B cell (primary cell): ENCODE measurements around the gene SNPH. TPM values are rescaled to one million over a fixed set of nuclear protein-coding genes. Genes with fewer than 3 reads are reported as not detected.

Source experiments
- ATAC-seq: fragments of 200-7000 bp; cut with Tn5 transposase; one replicate; pipeline ENCODE4 v1.10.0; 2021; ENCODE audit warnings: low read depth, mild to moderate bottlenecking, moderate number of reproducible peaks, moderate library complexity
- CTCF ChIA-PET: fragments of 350-600 bp; sonication (Branson Sonifier 250); formaldehyde crosslinking; loops from one replicate; lab custom pipeline; 2021; ENCODE audit warnings: antibody characterized with exemption, inconsistent platforms; lab: Charles Lee
- POLR2A ChIA-PET: fragments of 350-600 bp; sonication (Branson Sonifier 250); formaldehyde crosslinking; loops from one replicate; lab custom pipeline; 2021; ENCODE audit warnings: antibody characterized with exemption; lab: Charles Lee
- DNase-seq: peaks from one replicate; pipeline ENCODE4 v3.0.0; 2013
- H2AFZ ChIP-seq: 2 replicates; pipeline ENCODE4 v1.6.1; 2012; ENCODE audit warnings: mild to moderate bottlenecking, low read depth, low read length; ENCODE audit not compliant: insufficient read depth, poor library complexity, severe bottlenecking
- H3K27ac ChIP-seq, 2 donors: 1 replicate in 1 of 2; 2 replicates in 1 of 2; pipeline ENCODE4 v1.5.1; 2012 to 2013; ENCODE audit warnings: low read length in 2 of 2, mild to moderate bottlenecking in 2 of 2, moderate library complexity in 1 of 2
- H3K27me3 ChIP-seq, 4 experiments: fragments of 200-600 bp in 1 of 4; sonication (generic) in 1 of 4; replicated peaks in 1 of 4; 1 replicate in 2 of 4; 2 replicates in 2 of 4; pipeline versions ENCODE4 v1.6.1 to v1.7.0; 2013 to 2016; ENCODE audit warnings: low read length in 3 of 4, mild to moderate bottlenecking in 2 of 4, mixed read lengths in 1 of 4, moderate library complexity in 1 of 4; ENCODE audit not compliant: insufficient read depth in 4 of 4, control insufficient read depth in 3 of 4; ENCODE audit errors: control extremely low read depth in 1 of 4
- H3K36me3 ChIP-seq, 2 experiments: replicated peaks in 1 of 2; 1 replicate in 1 of 2; 2 replicates in 1 of 2; pipeline versions ENCODE4 v1.6.1 to v1.7.1; 2013; ENCODE audit warnings: low read length in 1 of 2; ENCODE audit not compliant: insufficient read depth in 2 of 2, control insufficient read depth in 1 of 2; ENCODE audit errors: control extremely low read depth in 1 of 2, extremely low read depth in 1 of 2
- H3K4me1 ChIP-seq, 2 donors: fragments of 200-600 bp in 1 of 2; sonication (generic) in 1 of 2; 1 replicate in 1 of 2; 2 replicates in 1 of 2; pipeline versions ENCODE4 v1.5.1 to v1.6.1; 2013 to 2017; ENCODE audit warnings: low read length in 2 of 2; ENCODE audit not compliant: control insufficient read depth in 2 of 2, insufficient read depth in 2 of 2
- H3K4me2 ChIP-seq: replicated peaks from 2 replicates; pipeline ENCODE3; 2012; ENCODE audit warnings: mild to moderate bottlenecking, low read depth, low read length; ENCODE audit not compliant: poor library complexity, severe bottlenecking
- H3K4me3 ChIP-seq, 5 experiments: fragments of 200-600 bp in 1 of 5; sonication (generic) in 1 of 5; 1 replicate in 3 of 5; 2 replicates in 2 of 5; pipeline versions ENCODE4 v1.5.1 to v1.7.0; 2011 to 2016; ENCODE audit warnings: low read length in 4 of 5, mild to moderate bottlenecking in 4 of 5, low read depth in 2 of 5, control low read depth in 1 of 5, moderate library complexity in 1 of 5; ENCODE audit not compliant: insufficient read depth in 1 of 5; ENCODE audit errors: control extremely low read depth in 1 of 5, extremely low read depth in 1 of 5
- H3K79me2 ChIP-seq: fragments of 200-600 bp; sonication (generic); one replicate; pipeline ENCODE4 v1.6.0; 2016; ENCODE audit warnings: low read length; ENCODE audit not compliant: control insufficient read depth, insufficient read depth
- H3K9ac ChIP-seq: fragments of 200-600 bp; sonication (generic); 2 replicates; pipeline ENCODE4 v1.6.1; 2017; ENCODE audit warnings: mild to moderate bottlenecking, low read length, moderate library complexity
- H3K9me3 ChIP-seq, 3 donors: one replicate each; pipeline versions ENCODE4 v1.6.1 to v1.7.1; 2013; ENCODE audit warnings: low read length in 2 of 3; ENCODE audit not compliant: control insufficient read depth in 2 of 3, insufficient read depth in 1 of 3; ENCODE audit errors: control extremely low read depth in 1 of 3
- H4K20me1 ChIP-seq: 2 replicates; pipeline ENCODE4 v1.6.0; 2012; ENCODE audit warnings: mild to moderate bottlenecking, low read length; ENCODE audit not compliant: insufficient read depth, control insufficient read depth, poor library complexity, severe bottlenecking
- H3K27ac Mint-ChIP-seq: one replicate; pipeline ENCODE4 v1.8.0; 2021; ENCODE audit warnings: mixed read lengths
- H3K27me3 Mint-ChIP-seq: one replicate; pipeline ENCODE4 v1.8.0; 2021; ENCODE audit warnings: mixed read lengths
- H3K4me1 Mint-ChIP-seq: one replicate; pipeline ENCODE4 v1.8.0; 2021; ENCODE audit warnings: mixed read lengths
- H3K4me3 Mint-ChIP-seq: one replicate; pipeline ENCODE4 v1.8.0; 2021; ENCODE audit warnings: mixed read lengths
- H3K9me3 Mint-ChIP-seq: one replicate; pipeline ENCODE4 v1.8.0; 2022; ENCODE audit warnings: mixed read lengths; ENCODE audit not compliant: insufficient read depth
- EZH2 ChIP-seq: IDR thresholded peaks from 2 replicates; pipeline ENCODE4 v1.6.1; 2012; ENCODE audit warnings: borderline replicate concordance, low read depth, mild to moderate bottlenecking, moderate library complexity, low read length; ENCODE audit not compliant: insufficient read depth, poor library complexity, severe bottlenecking
- WGBS: methylation state at CpG from one replicate; pipeline ENCODE4 v1.1.5; 2013; ENCODE audit warnings: missing lambda C conversion rate; ENCODE audit not compliant: insufficient coverage; 5-methylcytosine and 5-hydroxymethylcytosine counted together
- intact Hi-C: fragments of 100-400 bp; cut with micrococcal nuclease; formaldehyde crosslinking; loops from one replicate; pipeline ENCODE4 v1.10.0; 2022
- polyA plus RNA-seq: library from polyadenylated mRNA; depleted of rRNA; stranded (reverse); fragments of >200 nt; gene quantifications from 2 replicates; pipeline ENCODE4 v1.2.3, GENCODE V29; 2012
- total RNA-seq, 2 donors: library from RNA; stranded (reverse); fragments of 120-200 nt in 1 of 2; gene quantifications; 1 replicate in 1 of 2; 2 replicates in 1 of 2; pipeline versions ENCODE4 v1.2.3 to v1.2.4, GENCODE V29; 2013 to 2022
- TF ChIP-seq, protein P1 (sequence below): fragments of 200-600 bp; IDR thresholded peaks from one replicate; pipeline ENCODE4 v1.8.0; 2022; ENCODE audit warnings: antibody characterized with exemption, mild to moderate bottlenecking

SNPH gene
- total and polyA plus RNA-seq, 2 donors (not counting 1 experiment from before 2014, with no cell fraction given), result 0.67 to 3.0 TPM

DNA sequence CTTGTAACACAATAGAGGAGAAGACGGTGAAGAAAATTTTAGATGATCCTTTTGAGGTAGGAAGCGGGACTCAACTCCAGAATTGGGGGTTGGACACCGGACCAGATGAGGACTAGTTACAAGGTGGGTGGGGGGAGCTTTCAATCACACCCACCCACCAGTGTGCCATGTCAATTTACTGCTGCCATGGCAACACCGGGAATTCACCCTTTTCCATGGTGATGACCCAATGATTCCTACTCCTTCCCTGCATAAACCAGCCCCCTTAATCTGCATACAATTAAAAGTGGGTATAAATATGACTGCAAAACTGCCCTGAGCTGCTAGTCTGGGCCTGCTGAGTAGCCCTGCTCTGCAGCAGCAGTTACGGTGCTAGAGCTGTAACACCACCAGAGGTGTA lies 25.5 kb upstream of the SNPH start:
- no peaks in the 10 kb centered on the region for H3K4me1 ChIP-seq
- DNase-seq, result no peak
- no peak overlapping the region for H3K9ac ChIP-seq
- TF ChIP-seq EZH2, result no peak
- TF ChIP-seq, protein P1, sequence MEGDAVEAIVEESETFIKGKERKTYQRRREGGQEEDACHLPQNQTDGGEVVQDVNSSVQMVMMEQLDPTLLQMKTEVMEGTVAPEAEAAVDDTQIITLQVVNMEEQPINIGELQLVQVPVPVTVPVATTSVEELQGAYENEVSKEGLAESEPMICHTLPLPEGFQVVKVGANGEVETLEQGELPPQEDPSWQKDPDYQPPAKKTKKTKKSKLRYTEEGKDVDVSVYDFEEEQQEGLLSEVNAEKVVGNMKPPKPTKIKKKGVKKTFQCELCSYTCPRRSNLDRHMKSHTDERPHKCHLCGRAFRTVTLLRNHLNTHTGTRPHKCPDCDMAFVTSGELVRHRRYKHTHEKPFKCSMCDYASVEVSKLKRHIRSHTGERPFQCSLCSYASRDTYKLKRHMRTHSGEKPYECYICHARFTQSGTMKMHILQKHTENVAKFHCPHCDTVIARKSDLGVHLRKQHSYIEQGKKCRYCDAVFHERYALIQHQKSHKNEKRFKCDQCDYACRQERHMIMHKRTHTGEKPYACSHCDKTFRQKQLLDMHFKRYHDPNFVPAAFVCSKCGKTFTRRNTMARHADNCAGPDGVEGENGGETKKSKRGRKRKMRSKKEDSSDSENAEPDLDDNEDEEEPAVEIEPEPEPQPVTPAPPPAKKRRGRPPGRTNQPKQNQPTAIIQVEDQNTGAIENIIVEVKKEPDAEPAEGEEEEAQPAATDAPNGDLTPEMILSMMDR, result no peak
- intact Hi-C loops, result no loop called here
- whole genome bisulfite sequencing, result 94% methylated on average over 1 of the region's 5 CpGs
- Mint-ChIP-seq H3K4me1 (no peaks in the 10 kb centered on the region), H3K9me3 (no peaks in the 10 kb centered on the region), H3K4me3 (no peak overlapping the region), H3K27ac (no peak overlapping the region), H3K27me3 (peaks cover 22% of the 10 kb centered on the region)
- no peaks in the 10 kb centered on the region for H4K20me1 ChIP-seq
- H3K27me3 ChIP-seq, result peaks cover 0 to 15% (median 9%) of the 10 kb centered on the region in 4 experiments
- ChIA-PET POLR2A (no interaction called here), CTCF (no interaction called here)
- no peak overlapping the region for H3K4me2 ChIP-seq
- no peak overlapping the region for H2AFZ ChIP-seq
- no peaks in the 10 kb centered on the region for H3K36me3 ChIP-seq
- no peaks in the 10 kb centered on the region for H3K79me2 ChIP-seq
- no peaks in the 10 kb centered on the region for H3K9me3 ChIP-seq
- no peak overlapping the region for H3K4me3 ChIP-seq
- no peak for ATAC-seq
- no peak overlapping the region for H3K27ac ChIP-seq

GRCh38 chr20:1241456-1241855 lies 24.6 kb upstream of the SNPH start:
- Histone ChIP-seq H3K4me2 (no peak overlapping the region), H3K4me1 (no peaks in the 10 kb centered on the region), H3K9ac (no peak overlapping the region), H2AFZ (no peak overlapping the region), H3K27me3 (peaks cover 0 to 14% (median 7%) of the 10 kb centered on the region in 4 experiments), H3K79me2 (no peaks in the 10 kb centered on the region), H3K27ac (no peak overlapping the region), H3K4me3 (no peak overlapping the region), H4K20me1 (no peaks in the 10 kb centered on the region), H3K36me3 (no peaks in the 10 kb centered on the region), H3K9me3 (no peaks in the 10 kb centered on the region)
- intact Hi-C loops, result no loop called here
- TF ChIP-seq, protein P1, result no peak
- TF ChIP-seq EZH2, result no peak
- CTCF ChIA-PET, result no interaction called here
- Mint-ChIP-seq H3K4me1 (no peaks in the 10 kb centered on the region), H3K27me3 (peaks cover 21% of the 10 kb centered on the region), H3K9me3 (no peaks in the 10 kb centered on the region), H3K27ac (no peak overlapping the region), H3K4me3 (no peak overlapping the region)
- DNase-seq, result no peak
- no peak for ATAC-seq
- POLR2A ChIA-PET, result no interaction called here
